BE2C (cell line): Measurements from ENCODE around the gene GPSM1.

Experiments used
- DNase-seq: peaks from one replicate; pipeline ENCODE4 v3.0.0-alpha.2; 2020
- H3K27me3 ChIP-seq: fragments of 250-450 bp; sonication (Bioruptor Pico); 2 replicates; pipeline ENCODE4 v1.5.1; 2020; ENCODE audit warnings: mild to moderate bottlenecking
- H3K36me3 ChIP-seq: fragments of 250-450 bp; sonication (Bioruptor Pico); 2 replicates; pipeline ENCODE4 v1.5.1; 2020; ENCODE audit warnings: mild to moderate bottlenecking
- H3K4me1 ChIP-seq: fragments of 250-450 bp; sonication (Bioruptor Pico); 2 replicates; pipeline ENCODE4 v1.5.1; 2020
- H3K4me3 ChIP-seq: 2 replicates; pipeline ENCODE4 v1.5.1; 2011; ENCODE audit warnings: low read depth, low read length
- H3K9me3 ChIP-seq: fragments of 250-450 bp; sonication (Bioruptor Pico); 2 replicates; pipeline ENCODE4 v1.5.1; 2020
- TF ChIP-seq, protein P1 (sequence below): IDR thresholded peaks from 2 replicates; pipeline ENCODE4 v1.5.1; 2012; ENCODE audit warnings: mild to moderate bottlenecking, low read depth, low read length

GPSM1 gene

GRCh38 chr9:136290508-136291000 is 36.8 kb upstream of the GPSM1 start:
- DNase-seq: peak; percentile 11
- Histone ChIP-seq H3K4me1 (peaks cover 8% of the 10 kb centered on the region), H3K36me3 (no peaks in the 10 kb centered on the region), H3K9me3 (no peaks in the 10 kb centered on the region), H3K4me3 (no peak overlapping the region), H3K27me3 (no peaks in the 10 kb centered on the region; the same call in 1 of the 2 replicates)
- TF ChIP-seq, protein P1, sequence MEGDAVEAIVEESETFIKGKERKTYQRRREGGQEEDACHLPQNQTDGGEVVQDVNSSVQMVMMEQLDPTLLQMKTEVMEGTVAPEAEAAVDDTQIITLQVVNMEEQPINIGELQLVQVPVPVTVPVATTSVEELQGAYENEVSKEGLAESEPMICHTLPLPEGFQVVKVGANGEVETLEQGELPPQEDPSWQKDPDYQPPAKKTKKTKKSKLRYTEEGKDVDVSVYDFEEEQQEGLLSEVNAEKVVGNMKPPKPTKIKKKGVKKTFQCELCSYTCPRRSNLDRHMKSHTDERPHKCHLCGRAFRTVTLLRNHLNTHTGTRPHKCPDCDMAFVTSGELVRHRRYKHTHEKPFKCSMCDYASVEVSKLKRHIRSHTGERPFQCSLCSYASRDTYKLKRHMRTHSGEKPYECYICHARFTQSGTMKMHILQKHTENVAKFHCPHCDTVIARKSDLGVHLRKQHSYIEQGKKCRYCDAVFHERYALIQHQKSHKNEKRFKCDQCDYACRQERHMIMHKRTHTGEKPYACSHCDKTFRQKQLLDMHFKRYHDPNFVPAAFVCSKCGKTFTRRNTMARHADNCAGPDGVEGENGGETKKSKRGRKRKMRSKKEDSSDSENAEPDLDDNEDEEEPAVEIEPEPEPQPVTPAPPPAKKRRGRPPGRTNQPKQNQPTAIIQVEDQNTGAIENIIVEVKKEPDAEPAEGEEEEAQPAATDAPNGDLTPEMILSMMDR: no peak

GRCh38 chr9:136291306-136292025 is 35.9 kb upstream of the GPSM1 start:
- Histone ChIP-seq H3K9me3 (no peaks in the 10 kb centered on the region), H3K36me3 (no peaks in the 10 kb centered on the region), H3K27me3 (no peaks in the 10 kb centered on the region; the same call in 1 of the 2 replicates), H3K4me3 (no peak overlapping the region), H3K4me1 (peaks cover 8% of the 10 kb centered on the region)
- TF ChIP-seq, protein P1: no peak
- peak; percentile 11 for DNase-seq

DNA sequence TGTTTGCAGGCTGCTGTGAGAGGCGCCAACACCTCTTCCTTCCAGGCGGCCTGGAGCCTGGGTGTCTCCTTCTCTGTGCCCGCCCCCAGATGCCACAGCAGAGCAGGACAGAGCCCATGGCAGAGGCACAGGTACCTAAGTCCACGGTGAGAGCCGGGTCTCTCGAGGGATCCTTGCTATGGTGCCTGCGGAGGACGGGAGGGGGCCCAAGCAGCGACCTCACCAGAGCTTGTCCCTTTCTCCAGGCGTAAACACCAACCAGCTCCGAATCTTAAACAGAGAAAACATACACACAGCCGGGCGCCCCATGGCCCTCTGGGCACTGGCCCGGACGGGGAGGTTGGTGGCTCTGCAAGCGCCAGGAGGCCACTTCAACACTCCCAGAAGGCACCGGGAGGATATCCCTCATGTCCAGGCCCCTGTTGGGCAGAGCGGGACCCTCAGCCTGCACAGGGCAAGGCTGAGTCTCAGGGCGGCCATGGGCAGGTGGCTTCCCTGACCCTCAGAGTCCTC is 35.3 kb upstream of the GPSM1 start:
- TF ChIP-seq, protein P1: no peak
- DNase-seq: peak; percentile 8
- Histone ChIP-seq H3K27me3 (no peaks in the 10 kb centered on the region), H3K36me3 (no peaks in the 10 kb centered on the region), H3K9me3 (no peaks in the 10 kb centered on the region), H3K4me1 (peaks cover 8% of the 10 kb centered on the region), H3K4me3 (no peak overlapping the region)

DNA sequence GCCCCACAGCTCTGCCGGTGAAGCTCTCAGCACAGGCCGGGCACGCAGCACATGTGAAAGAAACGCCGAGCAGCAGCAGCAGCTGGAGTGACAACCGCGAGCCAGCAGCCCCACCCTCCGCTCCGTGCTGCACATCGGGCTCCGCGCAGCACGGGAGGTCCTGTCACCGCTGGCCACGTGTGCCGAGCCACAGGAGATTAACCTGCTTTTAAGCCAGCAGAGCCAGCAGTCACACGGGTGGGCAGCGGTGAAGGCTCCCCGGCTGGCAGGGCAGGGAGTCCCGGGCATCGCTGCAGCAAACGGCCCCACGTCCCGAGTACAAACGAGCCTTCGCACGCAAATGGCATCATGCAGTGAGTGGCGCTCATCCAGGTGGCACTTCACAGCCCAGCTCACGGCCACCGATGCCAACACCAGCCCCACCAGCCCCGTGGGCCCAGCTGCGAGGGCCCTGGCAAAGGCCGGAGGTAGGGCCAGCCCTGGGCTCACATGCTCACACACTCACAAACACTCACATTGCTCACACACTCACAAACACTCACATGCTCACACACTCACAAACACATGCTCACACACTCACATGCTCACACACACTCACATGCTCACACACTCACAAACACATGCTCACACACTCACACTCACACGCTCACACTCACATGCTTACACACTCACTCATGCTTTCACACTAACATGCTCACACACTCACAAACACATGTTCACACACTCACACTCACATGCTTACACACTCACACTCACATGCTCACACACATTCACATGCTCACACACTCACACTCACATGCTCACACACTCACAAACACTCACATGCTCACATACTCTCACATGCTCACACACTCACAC is 34.5 kb upstream of the GPSM1 start:
- no peaks in the 10 kb centered on the region for H3K36me3 ChIP-seq
- no peaks in the 10 kb centered on the region for H3K9me3 ChIP-seq
- H3K4me1 ChIP-seq: peaks cover 8% of the 10 kb centered on the region
- no peak overlapping the region for H3K4me3 ChIP-seq
- H3K27me3 ChIP-seq: no peaks in the 10 kb centered on the region
- TF ChIP-seq, protein P1: no peak
- peak; percentile 50 for DNase-seq

DNA sequence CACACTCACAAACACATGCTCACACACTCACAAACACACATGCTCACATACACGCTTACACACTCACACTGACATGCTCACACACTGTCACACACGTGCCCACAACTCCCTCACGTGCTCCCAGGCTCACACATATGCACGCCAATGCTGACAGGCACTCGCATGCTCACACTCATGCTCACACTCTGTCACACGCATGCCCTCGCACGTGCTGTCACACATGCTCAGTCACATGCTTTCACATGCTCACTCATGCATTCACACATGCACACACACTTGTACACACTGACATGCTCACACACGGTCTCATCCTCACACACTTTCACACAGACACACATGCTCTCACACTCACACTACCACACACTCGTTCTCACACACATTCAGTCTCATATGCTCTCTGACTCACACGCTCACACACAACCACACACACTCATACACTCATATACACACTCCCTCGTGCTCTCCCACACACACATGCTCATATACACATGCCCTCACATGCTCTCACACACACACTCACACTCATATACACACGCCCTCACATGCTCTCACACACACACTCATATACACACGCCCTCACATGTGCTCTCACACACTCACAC is 33.8 kb upstream of the GPSM1 start:
- no peaks in the 10 kb centered on the region for H3K36me3 ChIP-seq
- H3K4me3 ChIP-seq: no peak overlapping the region
- H3K9me3 ChIP-seq: no peaks in the 10 kb centered on the region
- TF ChIP-seq, protein P1: no peak
- no peaks in the 10 kb centered on the region for H3K27me3 ChIP-seq
- DNase-seq: no peak
- H3K4me1 ChIP-seq: peaks cover 3% of the 10 kb centered on the region
